HG03108 (cell line): ENCODE results near the gene SLC39A13.
A peak's percentile ranks its signal among the peaks of the same experiment; 100 is the strongest.

Experiments used
- ATAC-seq: cut with Tn5 transposase; IDR thresholded peaks from one replicate; pipeline ENCODE4 v1.9.1; 2021; ENCODE audit warnings: moderate library complexity; ENCODE audit not compliant: unreplicated experiment

Gene SLC39A13

DNA sequence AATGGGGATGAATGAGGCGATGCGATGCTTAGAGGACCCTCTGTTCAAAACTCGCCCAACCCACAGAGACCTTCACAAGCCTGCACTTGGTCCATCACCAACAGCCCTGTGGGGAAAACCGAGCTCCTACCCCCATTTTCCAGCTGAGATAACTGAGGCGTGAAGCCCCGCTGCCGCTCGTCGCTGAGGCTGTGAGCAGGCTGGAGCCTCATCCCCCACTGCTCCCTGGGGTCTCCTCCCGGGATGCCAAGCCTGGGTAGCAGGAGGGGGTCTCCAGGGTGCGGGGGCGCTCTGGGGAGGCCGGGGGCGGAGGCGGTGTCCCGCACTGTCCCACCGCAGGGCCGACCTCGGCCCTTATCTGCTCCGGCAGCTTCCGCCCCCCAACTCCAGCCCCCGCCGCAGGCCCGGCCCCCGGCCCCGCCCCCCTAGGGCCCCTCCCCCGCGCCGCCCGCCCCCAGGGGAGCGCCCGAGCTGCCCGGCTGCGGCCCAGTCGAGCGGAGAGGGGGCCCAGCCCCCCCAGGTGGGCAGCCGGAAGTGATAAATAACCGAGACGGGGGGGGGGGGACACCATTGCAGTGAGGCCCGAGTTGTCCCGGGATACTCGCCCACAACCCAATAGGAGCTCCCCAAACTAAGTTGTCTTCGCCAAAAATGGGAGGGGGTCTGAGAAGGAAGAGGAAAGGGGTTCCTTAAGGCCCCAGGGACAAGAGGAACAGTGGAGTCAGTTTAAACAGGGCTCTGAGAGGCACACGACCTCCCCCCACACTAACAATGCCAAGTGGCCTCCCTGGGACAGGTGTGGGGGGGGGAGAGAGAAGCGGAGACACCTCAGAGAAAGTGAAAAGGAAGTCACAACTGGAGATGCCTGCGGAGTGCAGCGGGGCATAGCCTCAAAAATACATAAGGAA lies 8.3 kb upstream of the SLC39A13 start:
- peak; percentile 35 for ATAC-seq

DNA sequence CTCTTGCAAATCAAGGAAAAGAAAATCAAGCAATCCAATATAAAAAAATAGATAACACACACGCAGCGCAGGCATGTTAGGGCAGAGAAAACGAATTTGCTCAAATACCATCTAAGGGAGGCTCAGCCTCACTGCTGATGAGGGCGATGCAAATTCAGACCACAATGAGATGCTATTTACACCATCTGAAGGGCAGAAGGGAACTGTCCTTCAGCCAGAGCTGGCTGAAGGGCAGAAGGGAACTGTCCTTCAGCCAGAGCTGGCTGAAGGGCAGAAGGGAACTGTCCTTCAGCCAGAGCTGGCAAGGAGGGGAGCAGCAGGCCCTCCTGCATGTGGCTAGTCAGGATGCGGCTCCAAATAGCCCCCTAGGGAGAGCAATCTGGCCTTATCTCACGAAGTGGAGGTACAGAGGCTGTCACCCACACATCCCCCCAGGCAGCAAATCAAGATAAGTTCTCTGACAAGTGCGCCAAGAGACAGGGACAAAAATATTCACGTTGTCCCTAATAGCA lies 7.6 kb upstream of the SLC39A13 start:
- ATAC-seq = peak; percentile 67

DNA sequence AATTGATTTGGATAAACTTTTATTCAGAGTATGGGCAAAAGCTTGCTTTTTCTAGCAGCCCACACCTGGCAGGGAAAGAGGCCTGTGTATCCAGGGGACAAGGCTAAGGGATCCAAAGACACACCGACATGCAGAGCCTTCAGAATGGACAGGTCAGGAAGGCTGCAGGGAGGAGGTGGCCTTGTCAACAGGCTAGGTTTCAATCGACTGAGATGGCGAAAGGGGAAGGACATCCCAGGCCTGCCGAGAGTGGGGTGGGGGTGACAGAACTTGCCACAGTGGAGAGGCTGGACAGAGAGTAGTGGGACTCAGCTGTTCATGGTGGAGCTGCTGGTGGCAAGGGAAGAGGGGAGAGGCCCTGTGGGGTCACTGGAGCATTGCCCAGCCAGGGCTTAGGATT lies 5.3 kb upstream of the SLC39A13 start:
- ATAC-seq = no peak

- ATAC-seq = no peak
Observed at GRCh38 chr11:47403571-47403970, 4.8 kb upstream of the SLC39A13 start.

- no peak for ATAC-seq
Observed at GRCh38 chr11:47406896-47407745, 1.3 kb upstream of the SLC39A13 start.

GRCh38 chr11:47408598-47409439 lies 429 bp downstream of the SLC39A13 start:
- ATAC-seq = no peak

- no peak for ATAC-seq
Observed at GRCh38 chr11:47409440-47410369, 1.3 kb downstream of the SLC39A13 start.

- no peak for ATAC-seq
Observed at GRCh38 chr11:47410370-47411264, 2.2 kb downstream of the SLC39A13 start.

GRCh38 chr11:47411884-47412746 lies 3.7 kb downstream of the SLC39A13 start:
- ATAC-seq = no peak

- no peak for ATAC-seq
Observed at GRCh38 chr11:47413351-47413750, 5.0 kb downstream of the SLC39A13 start.

DNA sequence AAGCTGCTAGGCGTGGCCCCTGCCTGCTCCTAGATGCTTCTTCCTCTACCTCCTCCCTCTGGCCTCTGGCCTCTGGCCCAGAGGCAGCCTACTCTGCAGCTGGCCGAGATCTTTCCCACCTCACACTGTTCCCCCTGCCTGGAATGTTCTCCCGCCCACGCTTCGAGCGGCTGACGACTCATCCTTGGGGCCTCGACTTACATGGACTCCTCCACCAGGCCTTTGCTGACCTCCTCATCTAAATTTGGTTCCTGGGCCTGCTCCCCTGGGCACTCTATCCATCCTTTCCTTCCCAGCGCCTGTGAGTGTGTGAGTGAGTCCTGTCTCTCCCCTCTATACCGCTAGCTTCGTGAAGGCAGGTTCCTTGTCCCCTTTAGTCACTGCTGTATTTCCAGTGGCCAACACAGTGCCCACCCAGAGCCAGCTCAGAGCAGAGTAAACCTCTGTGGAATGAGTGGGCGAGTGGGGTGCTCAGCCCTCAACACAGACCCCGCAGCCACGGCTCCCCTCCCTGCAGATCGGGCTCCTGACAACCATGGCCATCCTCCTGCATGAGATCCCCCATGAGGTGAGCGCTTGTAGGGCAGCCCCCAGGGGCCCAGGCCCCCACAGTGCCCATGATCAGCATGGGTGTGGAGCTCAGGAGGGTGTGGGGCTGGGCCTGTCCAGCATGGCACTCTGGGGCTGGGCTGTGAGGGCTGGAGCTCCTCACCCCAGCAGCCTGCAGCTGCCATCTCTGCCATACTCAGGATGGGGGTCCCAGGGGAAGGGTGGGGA lies 5.7 kb downstream of the SLC39A13 start:
- no peak for ATAC-seq

DNA sequence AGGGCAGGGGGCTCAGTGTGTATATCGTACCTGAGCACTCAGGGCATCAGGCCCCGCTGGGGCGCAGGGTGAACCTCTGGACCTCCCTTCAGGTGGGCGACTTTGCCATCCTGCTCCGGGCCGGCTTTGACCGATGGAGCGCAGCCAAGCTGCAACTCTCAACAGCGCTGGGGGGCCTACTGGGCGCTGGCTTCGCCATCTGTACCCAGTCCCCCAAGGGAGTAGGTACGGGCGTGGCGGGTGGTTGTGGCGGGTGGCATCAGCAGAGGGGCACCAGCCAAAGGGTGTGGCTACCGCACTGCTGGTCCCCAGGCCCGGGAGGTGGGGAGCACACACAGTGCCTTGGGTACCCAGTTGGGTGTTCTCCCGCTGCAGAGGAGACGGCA lies 6.3 kb downstream of the SLC39A13 start:
- no peak for ATAC-seq

GRCh38 chr11:47415091-47415854 lies 6.9 kb downstream of the SLC39A13 start:
- no peak for ATAC-seq

DNA sequence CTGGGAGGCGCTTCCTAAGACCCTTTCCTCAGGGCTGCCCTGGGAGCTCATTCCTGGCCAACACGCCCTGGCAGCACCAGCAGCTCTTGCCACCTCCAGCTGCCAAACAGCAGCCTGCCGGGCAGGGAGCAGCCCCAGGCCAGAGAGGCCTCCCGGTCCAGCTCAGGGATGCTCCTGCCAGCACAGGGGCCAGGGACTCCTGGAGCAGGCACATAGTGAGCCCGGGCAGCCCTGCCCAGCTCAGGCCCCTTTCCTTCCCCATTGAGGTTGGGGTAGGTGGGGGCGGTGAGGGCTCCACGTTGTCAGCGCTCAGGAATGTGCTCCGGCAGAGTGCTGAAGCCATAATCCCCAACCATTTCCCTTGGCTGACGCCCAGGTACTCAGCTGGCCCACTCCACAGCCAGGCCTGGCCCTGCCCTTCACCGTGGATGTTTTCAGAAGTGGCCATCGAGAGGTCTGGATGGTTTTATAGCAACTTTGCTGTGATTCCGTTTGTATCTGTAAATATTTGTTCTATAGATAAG lies 7.6 kb downstream of the SLC39A13 start:
- no peak for ATAC-seq

GRCh38 chr11:47417712-47418111 lies 9.3 kb downstream of the SLC39A13 start:
- no peak for ATAC-seq
